HG02759 (cell line): ENCODE data around the gene TMEM200B.
"Not testable (repeated sequence)": the region's sequence is repeated elsewhere in the genome, so short reads cannot be mapped to it uniquely, and the experiment has no call there.

Experiments
- ATAC-seq: cut with Tn5 transposase; IDR thresholded peaks from one replicate; pipeline ENCODE4 v1.9.1; 2021; ENCODE audit warnings: mild to moderate bottlenecking, moderate library complexity; ENCODE audit not compliant: unreplicated experiment

TMEM200B gene

DNA sequence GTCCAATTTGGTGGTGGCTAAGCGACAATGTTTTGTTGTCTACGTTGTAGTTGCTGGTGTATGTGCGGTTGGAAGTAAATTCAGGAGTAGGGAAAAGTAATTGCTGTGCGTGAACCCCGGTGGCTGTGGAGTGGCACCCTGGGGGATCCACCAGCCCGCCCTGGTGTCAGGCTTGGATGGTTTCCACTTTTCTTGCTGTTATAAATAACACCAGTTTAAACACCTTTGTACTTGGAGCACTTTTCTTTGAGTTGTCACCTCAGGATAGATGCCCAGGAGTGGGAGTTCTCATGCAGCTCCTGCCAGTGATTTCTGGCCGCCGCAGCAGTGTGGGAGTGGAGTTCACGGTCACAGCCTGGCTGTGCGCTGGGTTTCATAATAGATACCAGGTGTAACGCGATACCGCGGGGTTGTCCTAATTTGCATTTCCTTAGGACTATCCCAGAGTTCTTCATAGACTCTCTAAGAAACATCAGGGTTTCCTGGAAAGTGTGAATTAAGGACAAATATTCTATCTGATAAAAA, 12.8 kb upstream of the TMEM200B start:
- ATAC-seq, result no peak

- no peak for ATAC-seq
These were observed 11.0 kb upstream of the TMEM200B start for GRCh38 chr1:29134695-29135028.

- ATAC-seq, result no peak
These were observed 10.4 kb upstream of the TMEM200B start for GRCh38 chr1:29133861-29134694.

GRCh38 chr1:29131056-29131455, 7.4 kb upstream of the TMEM200B start:
- ATAC-seq, result not testable (repeated sequence)

GRCh38 chr1:29129916-29130315, 6.2 kb upstream of the TMEM200B start:
- ATAC-seq, result no peak

DNA sequence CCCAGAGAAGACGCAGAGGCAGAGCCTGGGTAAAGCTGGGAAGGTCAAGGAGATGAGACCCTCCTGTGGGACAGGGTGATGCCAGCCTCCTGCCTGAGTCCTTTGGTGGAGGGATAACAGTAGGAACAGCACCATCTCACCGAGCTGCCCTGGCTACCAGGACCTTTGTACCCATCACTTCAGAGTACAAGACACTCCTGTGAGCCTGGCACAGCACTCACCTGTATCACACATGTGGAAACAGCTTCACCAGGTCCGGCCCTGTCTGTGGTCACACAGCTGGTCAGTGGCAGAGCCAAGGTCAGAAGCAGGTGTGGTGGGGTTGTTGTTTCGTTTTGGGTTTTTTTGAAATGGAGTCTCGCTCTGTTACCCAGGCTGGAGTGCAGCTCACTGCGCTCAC, 5.0 kb upstream of the TMEM200B start:
- no peak for ATAC-seq

GRCh38 chr1:29126198-29126597, 2.5 kb upstream of the TMEM200B start:
- no peak for ATAC-seq

GRCh38 chr1:29125788-29126187, 2.1 kb upstream of the TMEM200B start:
- no peak for ATAC-seq

DNA sequence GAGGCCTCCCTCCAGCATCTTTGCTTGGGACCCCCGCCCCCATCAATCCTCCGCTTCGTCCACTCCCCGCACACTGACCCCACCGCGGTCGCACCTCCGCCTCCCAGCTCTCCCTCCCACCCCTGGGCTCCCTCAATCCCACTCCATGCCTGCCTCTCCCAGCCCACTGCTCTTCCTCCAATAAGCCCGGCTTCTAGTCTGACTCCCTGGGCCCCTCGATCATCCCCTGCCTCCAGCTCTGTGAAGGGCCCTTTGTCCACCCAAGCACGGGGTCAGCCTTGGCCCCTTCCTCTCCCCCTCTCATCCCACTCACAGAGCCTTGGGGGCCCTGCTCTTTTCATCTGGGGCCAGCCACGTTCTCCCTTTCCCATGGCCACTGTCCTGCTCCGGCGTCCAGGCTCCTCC, 1.5 kb upstream of the TMEM200B start:
- no peak for ATAC-seq

DNA sequence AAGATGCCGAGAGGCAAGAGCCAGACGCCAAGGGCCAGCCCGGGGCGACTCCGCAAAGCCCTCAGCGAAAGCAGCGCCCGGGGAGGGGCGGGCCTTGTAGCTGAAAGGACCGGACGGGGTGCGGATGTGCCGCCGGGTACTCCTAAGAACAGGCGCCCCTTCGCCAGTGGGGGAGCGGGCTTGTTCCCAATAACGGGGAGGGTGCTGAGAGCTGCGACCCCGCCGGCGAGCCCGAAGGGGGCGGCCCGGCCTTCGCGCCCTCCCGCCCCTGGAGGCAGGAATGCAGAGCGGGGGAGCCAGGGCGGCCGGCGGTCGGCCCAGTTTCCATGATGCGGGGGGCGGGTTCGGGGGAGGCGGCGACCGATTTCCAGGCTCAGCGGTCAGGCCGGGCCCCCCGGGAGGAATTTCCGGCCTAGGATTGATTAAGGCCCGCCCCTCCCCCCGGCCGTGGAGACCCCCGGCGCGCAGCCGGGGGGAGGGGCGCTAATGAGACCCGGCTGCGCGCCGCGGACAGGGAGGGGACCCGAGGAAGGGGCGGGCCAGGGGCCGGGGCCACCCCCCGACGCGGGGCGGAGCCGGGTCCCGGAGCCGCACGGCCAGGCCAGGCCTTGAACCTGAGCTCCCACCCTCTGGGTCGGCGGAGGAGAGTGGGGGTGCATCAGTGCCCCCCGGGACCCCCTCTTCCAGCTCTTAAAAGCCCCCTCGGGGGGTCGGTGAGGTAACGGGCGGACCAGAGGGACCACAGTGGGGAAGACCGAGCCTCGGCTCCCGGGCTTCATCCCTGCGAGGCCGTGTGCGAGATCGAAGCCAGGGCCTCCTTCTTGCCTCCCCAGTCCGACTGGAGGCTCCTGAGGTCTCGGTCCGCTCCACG, 898 bp upstream of the TMEM200B start:
- ATAC-seq, result no peak

GRCh38 chr1:29123053-29123886, 433 bp downstream of the TMEM200B start:
- no peak for ATAC-seq

DNA sequence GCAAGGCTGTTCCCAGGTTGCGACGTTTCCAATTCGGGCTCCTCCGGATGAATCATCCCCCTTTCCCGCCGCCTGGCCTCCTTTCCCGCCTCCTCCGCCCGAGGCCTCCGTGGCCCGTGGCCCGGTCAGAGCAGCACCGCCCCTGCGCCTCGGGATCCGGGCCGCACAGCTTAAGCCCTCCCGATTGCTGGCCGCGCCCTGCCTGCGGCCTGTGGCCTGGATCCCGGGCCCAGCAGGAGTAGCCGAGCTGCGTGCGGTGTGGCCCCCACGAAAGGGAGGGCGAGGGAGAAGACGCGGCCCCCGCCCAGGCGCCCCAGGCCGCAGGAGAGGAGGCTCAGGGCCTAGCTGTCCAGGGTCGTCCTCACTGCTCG, 1.0 kb downstream of the TMEM200B start:
- no peak for ATAC-seq

- ATAC-seq, result no peak
These were observed 1.6 kb downstream of the TMEM200B start for GRCh38 chr1:29121936-29122681.

DNA sequence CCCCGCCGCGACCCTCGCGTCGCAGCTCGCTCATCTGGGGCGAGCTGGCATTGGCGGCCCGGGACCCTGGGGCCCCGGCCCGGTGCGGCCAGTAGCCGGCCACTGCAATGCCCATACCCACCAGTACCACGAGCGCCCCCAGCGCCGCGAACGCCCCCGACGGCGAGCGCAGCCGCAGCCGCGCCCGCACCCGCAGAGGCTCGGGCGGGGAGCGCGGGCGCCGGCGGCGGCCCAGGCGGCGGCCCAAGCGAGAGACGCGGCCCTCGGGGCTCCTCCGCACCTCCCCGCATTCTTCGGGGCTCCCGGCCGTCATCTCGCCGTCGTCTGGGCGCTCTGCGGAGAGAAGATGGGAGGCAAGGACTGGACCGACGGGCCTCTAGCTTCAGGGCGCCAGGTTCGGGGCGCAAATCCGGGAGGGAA, 2.2 kb downstream of the TMEM200B start:
- no peak for ATAC-seq

- ATAC-seq, result no peak
These were observed 2.7 kb downstream of the TMEM200B start for GRCh38 chr1:29120947-29121485.

DNA sequence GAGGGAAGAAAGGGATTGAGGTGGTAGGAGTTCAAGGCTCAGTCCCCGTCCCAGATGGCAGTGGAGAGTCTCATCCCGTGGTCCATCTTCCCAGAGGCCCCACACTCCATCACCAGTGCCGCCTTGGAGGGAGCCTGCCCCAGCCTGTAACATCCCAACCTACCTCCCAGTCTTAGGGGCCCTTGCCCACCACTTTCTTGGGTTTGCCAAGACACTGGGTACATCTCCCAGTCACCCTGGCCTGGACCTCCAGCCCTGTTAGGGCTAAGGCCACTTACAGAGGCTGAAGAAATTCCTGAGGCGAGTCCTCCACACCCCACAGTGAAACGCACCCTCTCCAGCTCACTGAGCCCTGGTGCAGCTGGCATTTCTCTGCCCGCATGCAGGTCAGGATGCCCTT, 3.3 kb downstream of the TMEM200B start:
- ATAC-seq, result no peak

DNA sequence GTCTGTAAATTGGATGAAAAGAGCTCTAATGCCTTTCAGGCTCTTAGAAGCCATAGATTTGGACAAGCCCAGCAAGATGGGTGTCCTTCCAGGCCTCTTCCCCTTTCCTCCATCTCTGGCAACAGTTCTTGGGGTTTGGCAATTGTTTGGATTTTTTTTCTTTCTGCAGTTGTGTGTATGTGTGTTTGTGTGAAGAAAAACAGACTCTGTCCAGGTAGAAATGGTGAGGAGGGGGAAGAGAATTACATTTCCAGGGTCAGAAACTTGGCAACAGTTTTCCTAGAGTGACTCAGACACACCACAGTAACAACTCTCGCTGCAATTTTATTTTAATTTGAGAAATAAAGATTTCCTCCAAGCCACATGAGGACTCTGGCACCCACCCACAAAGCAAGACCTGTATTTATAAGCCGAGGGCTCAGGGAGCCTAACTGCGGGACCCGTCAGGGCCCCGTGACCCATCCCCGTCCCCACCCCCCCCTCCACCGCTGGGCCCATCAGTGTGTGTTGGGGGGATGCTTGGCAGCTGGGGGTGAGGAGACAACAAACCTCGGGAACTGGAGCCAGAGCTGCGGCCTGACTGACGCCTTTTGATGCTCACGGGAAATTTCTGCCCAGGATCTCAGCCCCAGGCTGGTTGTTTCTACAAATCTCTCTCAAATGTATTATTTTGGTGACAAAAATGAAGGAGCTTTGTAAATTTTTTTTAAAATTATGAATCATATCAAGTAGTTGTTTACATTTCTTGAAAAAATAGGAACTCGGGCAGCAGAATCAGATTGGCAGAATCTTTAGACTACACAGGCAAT, 4.4 kb downstream of the TMEM200B start:
- no peak for ATAC-seq

DNA sequence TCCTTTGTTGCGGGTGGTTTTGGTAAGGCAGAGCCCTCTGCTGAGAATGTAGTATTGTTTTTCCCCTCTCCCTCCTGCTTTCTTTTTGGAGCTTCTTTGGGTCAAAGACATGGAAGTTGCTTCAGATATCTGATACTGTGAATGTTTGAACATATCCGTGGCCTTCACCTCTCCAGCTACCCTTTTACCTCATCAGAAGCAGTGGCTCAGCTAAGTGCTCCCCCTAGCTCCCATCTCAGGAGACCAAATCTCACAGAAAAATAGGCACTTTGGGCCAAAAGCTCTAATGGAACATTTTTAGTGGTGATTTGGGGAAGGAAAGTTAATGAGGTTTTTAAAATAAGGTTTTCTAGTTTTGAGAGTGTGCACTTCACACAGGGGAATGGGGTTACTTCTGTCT, 6.3 kb downstream of the TMEM200B start:
- ATAC-seq, result no peak

GRCh38 chr1:29114654-29115053, 9.0 kb downstream of the TMEM200B start:
- no peak for ATAC-seq
